IPS DF 4.7 (cell line): ENCODE results near the gene SNCB.
"Not testable (repeated sequence)": the region's sequence is repeated elsewhere in the genome, so short reads cannot be mapped to it uniquely, and the experiment has no call there.

Source experiments
- DNase-seq: peaks from one replicate; pipeline ENCODE4 v3.0.0-alpha.2; 2013; ENCODE audit warnings: low spot score; ENCODE audit errors: extremely low read depth

Gene SNCB

DNA sequence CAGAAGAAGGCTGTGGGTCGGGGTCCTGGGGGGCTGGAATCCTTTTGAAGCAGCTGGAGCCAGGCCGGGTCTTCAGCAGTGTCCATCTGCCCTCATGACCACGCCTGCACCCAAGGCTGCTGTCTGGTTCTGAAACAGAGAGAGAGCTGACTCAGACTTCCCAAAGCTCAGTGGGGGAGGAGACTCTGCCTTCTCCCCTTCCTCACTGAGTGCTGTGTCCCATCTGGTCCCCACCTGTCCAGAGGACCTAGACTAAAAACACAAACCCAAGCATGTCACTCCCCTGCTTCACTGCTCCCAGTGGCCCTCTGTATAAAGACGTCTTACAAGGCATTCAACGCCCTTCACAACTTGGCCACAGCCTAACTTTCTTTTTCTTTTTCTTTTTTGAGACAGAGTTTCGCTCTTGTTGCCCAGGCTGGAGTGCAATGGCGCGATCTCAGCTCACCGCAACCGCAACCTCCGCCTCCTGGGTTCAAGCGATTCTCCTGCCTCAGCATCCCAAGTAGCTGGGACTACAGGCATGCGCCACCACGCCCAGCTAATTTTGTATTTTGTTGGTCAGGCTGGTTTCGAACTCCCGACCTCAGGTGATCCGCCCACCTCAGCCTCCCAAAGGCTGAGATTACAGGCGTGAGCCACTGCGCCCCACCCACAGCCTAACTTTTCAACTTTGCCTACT is 30.4 kb downstream of the SNCB start:
- DNase-seq: not testable (repeated sequence)

GRCh38 chr5:176597417-176598389 is 32.6 kb downstream of the SNCB start:
- no peak for DNase-seq

GRCh38 chr5:176596689-176597416 is 33.5 kb downstream of the SNCB start:
- DNase-seq: no peak

DNA sequence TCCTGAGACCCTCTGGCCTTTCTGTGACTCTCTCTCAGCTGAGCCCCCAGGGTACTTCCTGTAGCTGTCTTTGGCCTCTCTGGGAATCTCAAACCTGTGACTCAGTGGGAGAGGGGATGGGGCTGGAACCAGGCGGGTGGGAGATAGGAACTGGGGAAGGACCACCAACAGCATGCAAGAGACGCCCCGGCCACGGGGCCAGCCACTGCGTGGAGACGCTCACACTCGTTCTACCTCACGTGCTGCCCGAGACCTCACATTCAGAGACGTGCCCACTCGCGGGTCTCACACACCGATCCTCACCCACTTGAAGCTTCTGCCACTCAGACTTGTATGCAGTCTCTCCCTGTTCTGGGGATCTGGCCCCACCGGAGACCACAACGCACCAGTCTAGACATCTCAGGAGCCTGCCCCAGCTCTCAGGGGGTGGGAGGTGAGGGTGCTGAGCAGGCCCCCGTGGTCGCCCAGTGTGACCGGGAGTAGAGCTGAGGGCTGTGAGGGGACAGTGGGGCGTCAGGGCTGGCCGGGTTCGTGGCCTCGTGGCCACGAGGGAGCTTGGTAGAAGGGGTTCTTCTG is 34.2 kb downstream of the SNCB start:
- no peak for DNase-seq

- DNase-seq: no peak
These were observed 34.9 kb downstream of the SNCB start for GRCh38 chr5:176595386-176595943.

- DNase-seq: no peak
These were observed 35.8 kb downstream of the SNCB start for GRCh38 chr5:176594554-176594953.

- DNase-seq: no peak
These were observed 37.0 kb downstream of the SNCB start for GRCh38 chr5:176593273-176593869.

DNA sequence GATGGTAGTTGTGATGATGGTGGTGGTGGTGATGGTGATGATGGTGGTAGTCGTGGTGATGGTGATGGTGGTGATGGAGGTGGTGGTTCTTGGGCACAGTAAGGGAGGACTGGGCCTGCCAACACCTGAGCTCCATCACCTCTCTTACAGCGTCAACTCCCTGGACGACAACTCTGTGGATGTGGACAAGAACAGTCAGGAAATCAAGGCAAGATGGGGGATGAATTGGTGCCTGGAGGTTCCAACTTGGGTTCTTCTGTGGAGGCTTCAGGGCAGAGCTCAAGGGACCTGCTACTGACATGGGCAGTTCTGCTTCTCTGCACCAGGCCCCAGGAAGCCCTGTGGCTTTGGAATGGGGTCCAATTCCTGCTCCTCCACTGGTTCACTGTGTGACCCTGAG is 37.8 kb downstream of the SNCB start:
- DNase-seq: no peak

- not testable (repeated sequence) for DNase-seq
These were observed 38.7 kb downstream of the SNCB start for GRCh38 chr5:176591667-176592066.

GRCh38 chr5:176590035-176590717 is 40.2 kb downstream of the SNCB start:
- DNase-seq: no peak

DNA sequence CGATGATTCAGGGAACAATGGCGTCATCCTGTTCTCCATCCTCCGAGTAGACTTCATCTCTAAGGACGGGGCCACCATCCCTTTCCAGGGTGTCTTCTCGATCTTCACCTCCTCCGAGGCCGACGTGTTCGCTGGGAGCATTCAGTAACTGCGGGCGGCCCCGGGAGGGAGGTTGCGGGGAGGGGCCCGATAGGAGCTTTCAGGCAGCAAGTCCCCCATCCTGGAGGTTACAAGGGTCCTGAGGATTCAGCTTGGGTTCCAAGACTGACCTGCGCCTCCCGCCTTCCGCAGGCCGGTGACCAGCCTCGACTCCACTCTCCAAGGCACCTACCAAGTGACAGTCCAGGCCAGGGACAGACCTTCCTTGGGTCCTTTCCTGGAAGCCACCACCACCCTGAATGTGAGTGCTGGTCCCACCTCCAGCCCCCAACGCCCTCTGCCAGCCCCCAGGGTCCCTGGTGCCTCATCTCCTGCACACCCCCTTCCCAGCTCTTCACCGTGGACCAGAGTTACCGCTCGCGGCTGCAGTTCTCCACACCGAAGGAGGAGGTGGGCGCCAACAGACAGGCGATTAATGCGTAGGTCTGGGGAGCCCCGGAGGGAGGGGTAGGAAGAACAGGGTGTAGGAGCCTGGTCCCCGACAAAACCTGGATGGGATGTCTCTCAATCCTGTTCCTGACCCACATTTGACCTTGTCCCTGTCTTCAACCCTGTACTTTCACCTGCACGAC is 41.1 kb downstream of the SNCB start:
- no peak for DNase-seq

GRCh38 chr5:176588297-176588696 is 42.0 kb downstream of the SNCB start:
- DNase-seq: no peak

DNA sequence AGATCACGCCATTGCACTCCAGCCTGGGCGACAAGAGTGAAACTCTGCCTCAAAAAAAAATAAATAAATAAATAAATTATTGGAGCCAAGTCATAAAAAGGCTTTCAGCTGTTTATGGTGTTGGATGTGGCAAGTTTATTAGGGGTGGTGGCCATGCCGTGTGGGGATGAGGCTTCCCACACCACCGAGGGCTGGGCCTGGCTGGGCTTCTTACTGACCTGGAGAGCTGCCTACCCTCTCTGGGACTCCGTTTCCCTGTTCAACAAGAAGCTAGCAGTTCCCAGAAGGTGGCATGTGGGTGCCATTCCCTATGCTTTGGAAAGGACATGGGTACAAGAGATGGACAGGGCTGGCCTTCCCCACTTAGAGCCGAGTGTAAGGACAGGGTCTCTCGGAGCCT is 42.9 kb downstream of the SNCB start:
- no peak for DNase-seq

DNA sequence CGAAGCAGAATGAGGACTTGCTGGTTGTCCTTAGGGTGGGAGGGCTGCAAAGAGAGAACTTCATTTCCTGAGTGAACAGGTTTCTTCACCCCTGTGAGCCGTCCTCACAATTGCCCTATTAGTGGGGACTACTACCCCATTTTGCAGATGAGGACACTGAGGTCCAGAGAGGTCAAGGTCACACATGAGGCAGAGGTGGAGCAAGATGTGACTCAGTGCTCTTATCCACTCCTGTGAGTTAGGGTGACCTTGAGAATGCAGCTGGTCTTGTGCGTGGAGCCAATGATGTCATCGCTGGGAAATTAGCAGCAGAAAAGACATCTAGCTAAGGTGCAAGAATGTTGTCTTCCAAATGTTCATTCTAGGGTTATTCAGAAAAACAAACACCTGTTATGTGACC is 47.3 kb downstream of the SNCB start:
- DNase-seq: no peak

- no peak for DNase-seq
These were observed 49.0 kb downstream of the SNCB start for GRCh38 chr5:176581361-176581760.

- DNase-seq: no peak
These were observed 51.0 kb downstream of the SNCB start for GRCh38 chr5:176579323-176579722.

DNA sequence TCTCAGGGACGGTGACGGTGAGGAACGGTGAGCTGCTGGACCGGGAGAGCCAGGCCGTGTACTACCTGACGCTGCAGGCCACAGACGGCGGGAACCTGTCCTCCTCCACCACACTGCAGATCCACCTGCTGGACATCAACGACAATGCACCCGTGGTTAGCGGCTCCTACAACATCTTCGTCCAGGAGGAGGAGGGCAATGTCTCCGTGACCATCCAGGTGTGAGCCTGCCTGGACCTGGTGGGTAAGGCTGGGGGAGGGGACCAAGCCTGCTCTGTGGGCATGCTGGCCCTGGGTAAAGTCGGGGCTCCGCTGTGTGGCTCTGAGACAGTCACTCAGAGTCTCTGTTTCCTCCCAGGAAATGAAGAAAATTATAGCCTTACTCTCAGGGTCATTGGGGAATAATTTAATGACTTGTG is 51.9 kb downstream of the SNCB start:
- peak; percentile 84 for DNase-seq

GRCh38 chr5:176577312-176578176 is 52.8 kb downstream of the SNCB start:
- DNase-seq: no peak
